Brain microvascular endothelial cell (primary cell): Measurements from ENCODE around the gene ZNF444.
"Not testable (repeated sequence)": the region's sequence is repeated elsewhere in the genome, so short reads cannot be mapped to it uniquely, and the experiment has no call there.

ENCODE experiments used
- DNase-seq: peaks from one replicate; pipeline ENCODE4 v3.0.0-alpha.2; 2020
- H3K27ac ChIP-seq: fragments of 250-450 bp; sonication (Bioruptor Pico); 2 replicates; pipeline ENCODE4 v1.5.1; 2020; ENCODE audit warnings: mild to moderate bottlenecking, moderate library complexity
- H3K27me3 ChIP-seq: fragments of 250-450 bp; sonication (Bioruptor Pico); replicated peaks from 2 replicates; pipeline ENCODE4 v1.5.1; 2020; ENCODE audit warnings: mild to moderate bottlenecking
- H3K36me3 ChIP-seq: fragments of 250-450 bp; sonication (Bioruptor Pico); replicated peaks from 2 replicates; pipeline ENCODE4 v1.5.1; 2020; ENCODE audit warnings: mild to moderate bottlenecking
- H3K4me3 ChIP-seq: 2 replicates; pipeline ENCODE4 v1.5.1; 2011; ENCODE audit warnings: low read depth, mild to moderate bottlenecking, control low read depth, low read length, moderate library complexity
- CTCF ChIP-seq: IDR thresholded peaks from 2 replicates; pipeline ENCODE4 v1.5.1; 2011; ENCODE audit warnings: low read depth, mild to moderate bottlenecking, moderate library complexity, low read length, control low read depth, inconsistent platforms; ENCODE audit errors: missing control alignments
- in situ Hi-C: cut with HindIII; loops from 2 replicates; pipeline ENCODE4 v1.10.0; 2017; ENCODE audit warnings: low sequenced_read_pairs, low pct_ligation_motif_present

ZNF444 gene

GRCh38 chr19:56144831-56145230 lies 3.7 kb downstream of the ZNF444 start:
- no peak for DNase-seq
- Histone ChIP-seq H3K36me3 (peaks cover 25% of the 10 kb centered on the region), H3K4me3 (no peak overlapping the region), H3K27ac (no peak overlapping the region), H3K27me3 (no peaks in the 10 kb centered on the region)
- in situ Hi-C loops = no loop called here
- TF ChIP-seq CTCF = no peak

- H3K27me3 ChIP-seq = no peaks in the 10 kb centered on the region
- DNase-seq = no peak
- peaks cover 26% of the 10 kb centered on the region for H3K36me3 ChIP-seq
- no peak overlapping the region for H3K4me3 ChIP-seq
- in situ Hi-C loops = no loop called here
- TF ChIP-seq CTCF = no peak
- no peak overlapping the region for H3K27ac ChIP-seq
Measured at GRCh38 chr19:56145698-56146097, 4.6 kb downstream of the ZNF444 start.

- Histone ChIP-seq H3K27me3 (no peaks in the 10 kb centered on the region), H3K36me3 (peaks cover 26% of the 10 kb centered on the region), H3K4me3 (no peak overlapping the region), H3K27ac (no peak overlapping the region)
- in situ Hi-C loops = no loop called here
- TF ChIP-seq CTCF = no peak
- no peak for DNase-seq
Measured at GRCh38 chr19:56146904-56147303, 5.8 kb downstream of the ZNF444 start.

GRCh38 chr19:56147307-56147706 lies 6.2 kb downstream of the ZNF444 start:
- no peak for TF ChIP-seq CTCF
- no peak overlapping the region for H3K27ac ChIP-seq
- H3K36me3 ChIP-seq = peaks cover 26% of the 10 kb centered on the region
- in situ Hi-C loops = no loop called here
- H3K4me3 ChIP-seq = no peak overlapping the region
- H3K27me3 ChIP-seq = no peaks in the 10 kb centered on the region
- DNase-seq = no peak

- no peak for DNase-seq
- Histone ChIP-seq H3K4me3 (no peak overlapping the region), H3K27me3 (no peaks in the 10 kb centered on the region), H3K36me3 (peaks cover 22% of the 10 kb centered on the region), H3K27ac (no peak overlapping the region)
- TF ChIP-seq CTCF = no peak
- in situ Hi-C loops = no loop called here
Measured at GRCh38 chr19:56148096-56148495, 7.0 kb downstream of the ZNF444 start.

GRCh38 chr19:56148955-56149655 lies 8.0 kb downstream of the ZNF444 start:
- H3K27me3 ChIP-seq, H3K4me3 ChIP-seq, DNase-seq, in situ Hi-C loops, H3K27ac ChIP-seq: not testable (repeated sequence)
- H3K36me3 ChIP-seq = peaks cover 22% of the 10 kb centered on the region
